DMS 273 (cell line): ENCODE results near the gene MAD2L1.

Source experiments
- DNase-seq: peaks from one replicate; lab custom pipeline; 2025; ENCODE audit not compliant: unreplicated experiment; lab: John Stamatoyannopoulos, UW

Gene MAD2L1

DNA sequence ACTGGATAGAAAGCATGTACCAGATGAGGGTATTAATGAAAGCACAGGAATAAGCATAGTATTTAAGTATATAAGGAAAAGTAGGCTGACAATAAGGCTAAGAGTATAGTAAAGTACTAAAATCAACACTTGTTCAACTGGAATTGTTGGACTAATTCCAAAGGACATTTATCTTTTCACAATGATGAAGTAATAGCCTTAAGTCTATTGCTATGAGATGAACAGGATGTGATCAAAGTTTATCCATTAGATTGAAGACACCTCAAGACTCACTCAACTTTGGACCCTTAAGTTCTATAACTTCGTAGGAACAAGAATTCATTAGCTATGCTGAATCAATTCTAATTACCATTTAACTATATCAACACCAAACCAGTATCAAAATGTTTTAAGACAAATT is 7.6 kb downstream of the MAD2L1 start:
- no peak for DNase-seq

DNA sequence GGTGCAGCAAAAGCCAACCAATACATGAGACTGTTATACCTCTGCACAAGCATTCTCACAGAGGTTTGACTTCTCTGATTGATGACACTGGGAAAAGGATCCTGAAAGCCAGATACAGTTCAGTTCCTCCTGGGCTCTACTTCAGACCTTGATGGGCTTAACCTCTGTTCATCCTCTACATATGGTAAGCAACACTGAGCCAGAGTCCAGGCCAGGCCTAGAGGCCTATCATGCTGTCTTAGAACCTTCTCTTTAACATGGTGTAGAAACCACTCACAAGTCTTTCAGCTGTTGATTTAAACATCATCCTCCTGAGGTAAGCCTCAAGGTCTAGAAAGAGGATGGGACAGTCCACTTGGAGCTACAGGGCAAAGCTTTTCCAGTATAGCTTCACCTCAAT is 9.2 kb downstream of the MAD2L1 start:
- DNase-seq, result no peak

DNA sequence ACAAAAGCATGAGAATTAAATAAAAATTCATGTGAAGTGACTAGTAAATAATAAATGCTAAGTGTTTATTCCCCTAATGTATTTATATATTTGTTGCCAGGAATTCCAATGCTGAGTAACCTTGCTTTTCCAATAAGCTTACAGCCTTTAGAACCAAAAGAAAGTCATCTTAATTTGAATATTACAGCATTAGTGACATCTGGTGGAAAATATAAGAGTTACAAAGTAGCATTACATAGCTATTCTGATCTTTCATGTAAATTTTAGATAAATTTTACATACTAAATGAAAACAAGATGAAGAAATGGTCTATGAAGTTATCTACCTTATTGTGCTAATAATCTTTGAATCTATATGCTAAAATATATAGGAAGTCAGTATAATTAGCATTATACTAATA is 10.4 kb downstream of the MAD2L1 start:
- peak; percentile 11 for DNase-seq

DNA sequence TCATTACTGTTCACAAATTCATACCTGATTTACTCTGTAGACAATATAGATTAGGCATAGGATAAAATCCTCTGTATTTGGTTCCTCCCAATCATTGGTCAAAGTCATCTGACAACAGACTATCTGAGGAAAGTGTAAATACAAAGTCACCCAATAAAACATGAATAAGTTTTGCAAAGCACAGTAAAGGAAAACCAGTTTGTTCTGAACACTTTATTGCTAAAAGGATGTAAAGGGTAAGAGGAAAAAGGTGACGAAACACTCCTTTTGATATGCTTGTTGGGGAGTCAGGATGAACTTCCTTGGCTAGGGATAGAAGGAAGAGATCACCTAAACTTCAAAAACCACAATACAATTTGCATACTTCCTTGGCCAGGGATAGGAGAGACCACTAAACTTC is 10.9 kb downstream of the MAD2L1 start:
- DNase-seq, result no peak

GRCh38 chr4:120055162-120055561 is 11.5 kb downstream of the MAD2L1 start:
- no peak for DNase-seq

DNA sequence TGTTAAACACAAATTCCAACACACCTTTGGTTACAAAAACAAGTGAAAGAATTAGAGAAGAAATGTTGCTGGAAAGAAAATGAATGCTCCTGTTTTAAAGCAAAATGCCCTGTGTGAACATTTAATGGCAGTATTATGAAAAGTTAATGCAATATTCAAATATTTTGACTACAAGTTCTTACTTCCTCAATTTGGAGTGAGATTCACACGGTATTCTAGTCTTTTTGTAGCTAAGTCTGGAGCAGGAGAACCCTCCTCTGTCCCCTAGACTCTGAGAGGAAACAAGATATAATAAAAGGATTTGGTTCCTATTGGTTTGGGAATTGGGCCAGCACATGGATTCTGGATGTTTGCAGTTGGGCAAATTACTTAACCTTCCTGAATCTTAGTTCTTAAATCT is 12.7 kb downstream of the MAD2L1 start:
- no peak for DNase-seq

DNA sequence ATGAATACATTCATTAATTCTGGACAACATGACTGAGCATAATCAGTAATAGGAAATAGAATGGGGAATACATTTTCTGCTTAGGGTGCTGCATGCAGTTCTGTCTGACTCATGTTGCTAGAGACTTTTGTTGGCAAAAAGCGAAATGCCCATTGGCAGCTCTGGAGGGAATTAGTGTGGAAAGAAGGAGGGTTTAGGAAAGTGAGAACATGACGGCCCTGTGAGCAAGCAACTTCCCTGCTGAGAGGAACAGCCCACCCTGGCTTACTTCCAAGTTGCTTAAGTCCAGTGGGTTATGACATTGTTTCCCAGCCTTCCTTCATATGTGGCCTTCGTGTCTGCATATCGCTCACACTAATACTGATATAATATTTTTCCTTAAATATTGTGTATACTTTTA is 13.8 kb downstream of the MAD2L1 start:
- DNase-seq, result peak; percentile 41

DNA sequence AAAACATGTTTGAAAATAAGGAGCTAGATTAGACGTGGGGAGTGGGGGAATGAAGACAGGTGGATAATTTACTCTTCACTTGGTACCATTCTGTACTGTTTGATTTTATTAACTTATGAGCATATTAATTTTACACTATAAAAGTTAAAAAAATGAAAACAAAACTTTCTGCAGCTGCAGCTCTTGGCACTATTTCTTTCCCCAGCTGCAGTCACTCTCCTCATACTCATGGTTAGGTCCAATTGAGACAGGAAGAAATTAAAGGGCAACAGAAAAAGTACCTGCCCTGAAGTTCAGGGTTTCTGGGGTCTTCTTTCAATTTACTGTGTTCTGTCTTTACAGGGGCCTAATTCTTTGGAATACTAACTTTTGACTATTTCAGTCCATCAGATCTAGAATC is 15.4 kb downstream of the MAD2L1 start:
- DNase-seq, result no peak

DNA sequence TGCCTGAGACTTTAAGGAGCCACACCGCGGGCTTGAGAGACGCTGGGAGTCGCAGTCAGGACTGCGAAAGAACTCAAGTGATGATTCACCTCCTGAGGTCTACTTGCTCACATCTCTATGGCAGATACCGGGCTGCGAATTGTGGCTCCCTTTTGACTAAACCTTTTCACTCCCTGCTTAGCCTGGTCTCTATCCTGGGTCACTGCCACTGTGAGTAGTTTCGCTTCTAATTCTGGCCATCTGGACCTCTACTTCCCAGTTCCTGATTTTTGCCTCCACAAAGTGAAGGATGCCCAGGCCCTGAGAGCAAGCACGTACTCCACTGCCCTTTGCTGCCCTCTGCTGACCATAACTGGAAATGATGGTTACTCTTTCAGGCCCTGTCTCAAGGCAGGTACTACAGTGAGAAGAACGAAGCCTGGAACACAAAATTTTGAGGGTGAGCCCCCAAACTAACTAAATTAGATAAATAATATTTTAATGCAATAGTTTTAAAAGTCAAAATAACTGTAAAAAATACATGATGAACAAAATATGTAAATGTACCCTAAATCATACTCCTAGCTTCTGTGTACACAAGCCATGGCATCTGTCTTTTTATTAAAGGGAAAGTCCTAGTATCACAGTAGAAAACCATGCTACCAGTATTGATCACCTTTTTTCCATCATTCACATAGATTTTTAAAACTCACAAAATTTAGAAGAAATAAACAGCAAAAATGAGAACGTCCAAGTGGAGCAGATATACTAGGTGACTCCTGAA is 16.7 kb downstream of the MAD2L1 start:
- peak; percentile 86 for DNase-seq

- DNase-seq, result no peak
These were observed 22.8 kb downstream of the MAD2L1 start for GRCh38 chr4:120043828-120044227.

DNA sequence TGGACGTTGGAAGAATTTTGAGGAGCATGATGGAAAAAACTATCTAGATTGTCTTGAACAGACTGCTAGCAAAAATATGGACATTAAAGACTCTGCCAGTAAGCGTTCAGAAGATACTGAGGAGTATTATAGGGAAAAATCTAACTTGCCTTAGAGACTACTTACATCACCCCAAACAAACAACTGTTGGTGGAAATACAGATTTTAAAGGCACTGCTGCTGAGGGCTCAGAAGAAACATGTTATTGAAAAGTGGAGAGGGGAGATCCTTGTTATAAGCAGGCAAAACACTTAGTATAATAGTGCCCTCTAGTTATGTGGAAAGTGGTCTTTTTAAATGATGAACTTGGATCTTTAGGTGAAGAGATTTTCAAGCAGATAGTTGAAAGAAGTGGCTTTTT is 29.2 kb downstream of the MAD2L1 start:
- no peak for DNase-seq

GRCh38 chr4:120034913-120035312 is 31.7 kb downstream of the MAD2L1 start:
- DNase-seq, result peak; percentile 43

- no peak for DNase-seq
These were observed 39.8 kb downstream of the MAD2L1 start for GRCh38 chr4:120026853-120027252.

DNA sequence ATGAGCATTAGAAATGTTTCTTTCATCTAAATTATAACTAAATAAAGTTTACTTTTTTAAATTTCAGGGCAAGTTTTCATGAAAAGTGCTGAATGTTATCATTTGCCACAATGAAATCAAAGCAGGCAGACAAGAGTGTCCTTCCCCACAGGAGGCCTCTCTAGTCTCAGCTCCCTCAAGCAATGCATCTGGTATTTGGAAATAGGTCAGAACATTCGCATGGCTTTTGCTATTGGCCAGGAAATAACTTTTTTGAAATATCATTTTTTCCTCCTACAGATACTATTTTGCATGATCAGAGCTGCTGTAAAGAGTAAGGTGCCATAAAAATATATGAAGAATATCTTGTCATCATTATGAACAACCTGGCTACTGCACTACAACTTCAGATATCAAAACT is 41.1 kb downstream of the MAD2L1 start:
- DNase-seq, result no peak

DNA sequence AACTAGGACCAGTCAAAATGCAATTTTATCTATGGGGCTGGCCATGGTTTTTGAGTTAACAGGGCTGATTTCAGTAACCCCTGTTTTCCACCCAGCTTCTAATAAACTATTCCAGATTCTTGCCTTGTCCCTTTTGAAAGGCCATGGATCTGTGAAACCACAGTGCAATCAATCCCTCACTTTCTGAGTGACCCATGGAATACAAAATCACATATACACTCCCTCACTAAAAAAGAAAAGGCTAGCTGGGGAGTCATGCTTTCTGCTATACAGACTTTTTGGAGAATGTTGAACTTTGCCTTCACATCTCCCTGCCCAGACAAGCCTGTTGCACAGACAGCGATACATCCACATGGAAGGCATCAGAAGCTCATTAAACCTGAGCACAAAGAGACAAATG is 47.9 kb downstream of the MAD2L1 start:
- DNase-seq, result no peak

- DNase-seq, result no peak
These were observed 48.5 kb downstream of the MAD2L1 start for GRCh38 chr4:120017939-120018692.

DNA sequence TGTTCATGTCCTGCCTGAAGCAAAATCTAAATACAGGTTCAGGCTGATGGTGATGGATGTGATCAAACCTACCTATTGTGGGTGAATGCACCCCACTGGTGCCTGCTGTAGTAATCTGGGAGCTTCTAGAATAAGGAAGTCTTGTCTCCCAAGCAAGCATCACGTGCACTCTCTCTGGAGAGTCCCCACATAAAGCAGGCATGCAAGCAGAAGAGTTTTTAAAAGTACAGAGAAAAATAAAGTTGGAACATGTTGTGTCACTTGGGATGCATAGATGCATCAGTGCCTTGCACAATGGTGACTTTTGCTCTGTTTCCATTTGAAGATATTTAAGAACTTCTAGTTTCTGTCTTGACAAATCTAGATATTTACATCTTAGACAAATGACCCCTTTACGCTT is 54.9 kb downstream of the MAD2L1 start:
- no peak for DNase-seq

- DNase-seq, result no peak
These were observed 56.0 kb downstream of the MAD2L1 start for GRCh38 chr4:120010646-120011045.

DNA sequence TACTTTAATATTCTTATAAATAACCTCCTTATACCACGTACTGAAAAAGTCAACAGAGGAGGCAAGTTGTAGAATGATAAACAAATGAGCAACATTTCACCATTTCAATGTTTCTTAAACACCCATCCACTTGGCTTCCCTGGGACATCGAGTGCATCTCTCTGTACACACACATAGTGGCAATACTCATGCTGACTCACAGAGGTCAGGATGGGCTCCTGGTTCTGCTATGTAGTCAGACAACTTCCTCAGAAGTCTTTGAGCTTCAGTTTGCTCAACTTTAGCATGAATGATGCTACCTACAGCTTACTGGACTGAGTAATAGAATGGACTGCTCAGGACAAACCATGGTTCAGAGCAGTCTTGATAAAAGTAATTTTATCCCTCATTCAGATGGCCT is 56.9 kb downstream of the MAD2L1 start:
- DNase-seq, result no peak

GRCh38 chr4:120008957-120009356 is 57.7 kb downstream of the MAD2L1 start:
- no peak for DNase-seq

- DNase-seq, result no peak
These were observed 58.7 kb downstream of the MAD2L1 start for GRCh38 chr4:120007896-120008436.

GRCh38 chr4:120007191-120007871 is 59.3 kb downstream of the MAD2L1 start:
- no peak for DNase-seq
